HG02885 (cell line): Measurements from ENCODE around the gene KCND3.

Experiments used
- ATAC-seq: cut with Tn5 transposase; IDR thresholded peaks from one replicate; pipeline ENCODE4 v1.9.1; 2021; ENCODE audit warnings: mild to moderate bottlenecking; ENCODE audit not compliant: unreplicated experiment, poor library complexity

The KCND3 gene

DNA sequence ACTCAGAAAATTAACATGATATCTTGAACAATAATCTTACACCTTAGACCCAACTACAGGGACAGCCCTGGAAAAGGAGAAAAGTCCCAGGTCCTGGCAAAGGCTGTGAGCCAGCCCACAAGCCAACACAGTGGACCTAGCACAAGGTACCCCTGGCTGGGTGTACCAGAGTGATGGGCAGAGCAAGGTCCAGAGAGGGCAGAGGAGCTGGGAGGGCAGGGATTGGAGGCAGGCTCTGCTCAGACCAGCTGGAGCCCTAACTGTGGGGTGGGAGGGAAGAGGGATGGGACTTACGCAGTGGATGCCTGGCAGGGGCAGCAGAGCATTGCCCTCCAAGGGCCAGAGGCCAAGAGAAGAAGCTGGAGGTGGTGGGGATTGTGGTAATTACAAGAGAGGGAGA lies 101.6 kb downstream of the KCND3 start:
- ATAC-seq, result no peak

DNA sequence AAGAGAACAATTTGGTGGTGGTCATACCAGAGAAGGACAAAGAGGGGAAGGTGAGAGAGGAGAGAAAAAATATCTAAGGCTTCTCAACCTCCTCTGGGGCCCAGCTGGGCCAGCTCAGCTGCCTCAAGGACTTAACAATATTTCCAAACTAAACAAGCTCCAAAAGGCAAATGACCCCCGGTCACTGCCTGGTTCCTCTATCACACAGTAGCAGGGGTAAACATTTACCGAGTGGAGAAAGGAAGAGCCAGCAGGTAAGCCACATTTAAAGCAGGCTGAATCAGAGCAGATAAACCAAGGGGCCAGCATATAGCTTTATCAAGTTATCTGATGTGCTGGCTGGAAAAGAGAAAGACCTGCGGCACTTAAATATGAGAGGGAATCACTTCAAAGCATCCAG lies 102.1 kb downstream of the KCND3 start:
- no peak for ATAC-seq

DNA sequence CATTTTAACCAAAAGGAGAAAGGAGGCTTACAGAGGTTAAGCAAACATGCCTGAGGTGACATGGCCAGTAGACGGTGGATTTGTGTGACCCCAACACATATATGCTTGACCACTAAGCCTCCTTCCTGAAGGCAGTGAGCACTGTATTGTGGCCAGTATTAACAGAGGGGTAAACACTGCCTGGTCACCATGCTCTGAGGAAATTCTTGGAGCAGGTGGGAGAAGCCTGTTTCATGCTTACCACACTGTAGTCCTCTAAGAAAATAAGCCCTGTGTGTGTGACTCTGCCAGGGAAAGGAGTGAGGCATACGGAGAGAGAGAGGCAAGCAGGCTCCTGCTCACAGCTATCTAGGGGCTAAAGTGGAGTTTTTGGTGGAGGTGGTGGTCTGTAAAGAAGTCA lies 102.7 kb downstream of the KCND3 start:
- ATAC-seq, result no peak

DNA sequence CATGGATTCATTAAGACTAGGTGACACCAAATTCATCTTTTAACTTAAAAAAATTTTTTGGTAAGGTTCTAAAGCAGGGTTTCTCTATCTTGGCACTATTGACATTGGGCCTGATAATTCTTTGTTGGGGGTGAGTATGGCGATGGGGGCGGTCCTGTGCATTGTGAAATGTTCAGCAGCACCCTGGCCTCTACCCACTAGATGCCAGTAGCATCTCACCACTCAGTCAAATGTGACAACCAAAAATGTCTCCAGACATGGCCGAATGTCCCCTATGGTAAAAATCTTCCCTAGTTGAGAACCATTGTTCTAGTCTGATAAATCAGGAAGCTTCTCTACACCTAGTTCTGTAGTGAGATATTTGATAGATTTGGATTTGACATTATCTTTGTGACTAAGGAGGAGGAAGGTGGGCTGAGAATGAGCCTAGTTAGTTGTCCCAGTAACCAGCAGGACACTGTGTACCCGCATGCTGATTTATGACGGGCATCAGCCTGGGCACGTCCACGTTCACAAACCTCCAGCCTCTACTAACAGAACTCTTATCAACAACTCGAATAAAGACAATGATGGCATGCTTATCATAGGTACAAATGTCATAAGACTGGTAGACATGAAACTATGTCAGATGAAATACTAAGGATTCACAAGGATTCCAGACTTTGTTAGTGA lies 104.6 kb downstream of the KCND3 start:
- ATAC-seq, result no peak

DNA sequence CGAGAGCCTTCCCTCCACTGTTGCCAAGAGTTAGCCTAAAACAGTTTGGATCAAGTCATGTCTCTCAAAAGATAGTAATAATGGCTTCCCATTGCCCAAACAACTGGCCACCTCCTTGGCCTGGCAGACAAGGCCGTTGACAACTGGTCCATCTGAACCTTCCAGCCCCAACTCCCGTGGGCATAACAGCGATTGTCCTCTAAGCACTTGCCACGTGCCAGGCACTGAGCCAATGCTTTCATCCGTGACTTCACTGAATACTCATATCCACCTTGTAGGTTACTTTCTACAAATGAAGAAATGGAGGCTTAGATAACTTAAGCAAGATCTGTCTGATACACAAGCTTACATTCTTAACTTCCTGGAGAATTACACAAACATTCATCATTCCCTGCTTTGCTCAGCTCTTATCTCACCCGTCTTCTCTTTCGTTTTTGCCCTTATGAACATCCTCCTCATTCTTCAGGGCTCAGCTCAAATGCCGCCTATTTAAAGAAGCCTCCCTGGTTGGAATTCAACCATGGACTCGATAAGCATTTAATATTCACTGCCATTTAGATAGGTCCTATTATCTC lies 106.4 kb downstream of the KCND3 start:
- ATAC-seq, result no peak

DNA sequence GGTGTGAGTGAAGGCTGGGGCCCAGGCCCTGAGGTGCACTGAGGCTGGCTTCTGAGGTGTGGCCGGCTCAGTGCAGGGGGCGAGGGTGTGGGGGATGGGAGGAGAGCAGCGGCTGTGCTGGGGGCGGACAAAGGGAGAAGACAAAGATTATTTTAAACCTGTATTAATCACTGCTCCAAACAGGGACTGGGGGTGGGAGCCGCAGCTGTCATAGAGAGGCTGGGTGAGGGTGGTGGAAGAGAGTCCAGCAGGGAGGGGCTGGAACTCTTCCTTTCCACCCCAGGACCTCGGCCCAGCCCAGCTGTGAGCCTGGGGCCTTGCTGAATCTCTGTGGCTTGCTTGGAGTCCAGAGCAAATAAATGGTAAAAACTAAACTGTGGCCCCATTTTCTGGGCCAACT lies 106.9 kb downstream of the KCND3 start:
- no peak for ATAC-seq

DNA sequence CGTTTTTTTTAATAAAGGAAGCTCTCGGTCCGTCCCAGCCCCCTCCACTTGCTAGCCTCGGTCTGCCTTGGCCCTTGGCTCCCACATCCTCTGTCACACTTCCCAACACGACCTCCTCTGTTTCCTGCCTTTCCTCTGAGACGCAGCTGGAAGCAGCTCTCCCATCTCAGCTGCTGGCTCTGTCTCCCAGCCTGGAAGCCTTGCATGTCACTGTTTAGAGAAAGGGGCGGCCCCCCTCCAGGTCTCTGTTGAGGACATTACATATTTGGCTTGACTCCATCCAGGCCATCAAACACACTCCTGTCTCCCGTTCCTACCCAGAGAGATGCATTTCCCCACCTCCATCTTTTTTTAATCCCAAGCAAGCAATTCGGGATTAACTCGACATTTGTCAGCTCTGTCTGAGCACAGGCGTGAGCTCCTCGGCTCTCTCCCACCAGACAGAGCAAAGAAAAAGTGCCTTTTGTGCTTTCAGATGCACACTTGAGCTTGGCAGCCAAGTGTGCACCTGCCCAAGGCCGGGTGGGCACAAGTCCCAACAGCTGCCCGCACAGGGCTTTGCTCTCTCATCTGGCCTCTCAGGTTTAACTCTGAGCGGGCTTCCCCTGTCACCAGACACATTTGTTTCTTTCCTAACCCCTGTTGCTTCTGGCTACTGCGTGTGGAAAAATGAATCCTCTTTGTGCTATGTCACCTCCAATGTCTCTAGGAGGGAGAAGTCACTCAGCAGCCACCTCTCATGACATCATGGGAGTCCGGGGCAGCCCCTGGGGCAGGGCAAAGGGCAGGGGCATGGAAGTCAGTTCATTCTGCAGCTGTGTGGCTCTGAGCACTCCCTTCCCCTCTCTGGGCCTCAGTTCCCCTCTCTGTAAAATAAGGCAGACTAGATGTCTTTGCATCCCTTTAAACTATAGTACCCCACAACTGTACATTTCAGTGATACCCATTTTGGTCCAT lies 108.3 kb downstream of the KCND3 start:
- ATAC-seq, result no peak

DNA sequence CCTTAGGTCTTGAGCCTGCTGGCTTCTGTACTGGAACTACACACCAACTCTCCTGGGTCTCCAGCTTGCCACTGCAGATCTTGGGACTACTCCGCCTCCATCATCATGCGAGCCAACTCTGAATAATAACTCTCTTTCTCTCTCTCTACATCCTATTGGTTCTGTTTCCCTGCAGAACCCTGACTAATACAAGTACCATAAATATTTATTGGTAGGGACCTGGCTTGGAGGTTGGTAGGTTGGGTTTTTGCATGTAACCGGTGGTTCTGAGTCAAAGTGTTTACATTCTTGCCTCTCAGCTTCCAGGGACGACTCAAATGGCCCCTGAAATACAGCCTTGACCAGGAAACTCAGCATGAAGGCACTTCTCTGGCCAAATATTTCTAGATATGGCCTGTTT lies 110.4 kb downstream of the KCND3 start:
- ATAC-seq, result no peak

DNA sequence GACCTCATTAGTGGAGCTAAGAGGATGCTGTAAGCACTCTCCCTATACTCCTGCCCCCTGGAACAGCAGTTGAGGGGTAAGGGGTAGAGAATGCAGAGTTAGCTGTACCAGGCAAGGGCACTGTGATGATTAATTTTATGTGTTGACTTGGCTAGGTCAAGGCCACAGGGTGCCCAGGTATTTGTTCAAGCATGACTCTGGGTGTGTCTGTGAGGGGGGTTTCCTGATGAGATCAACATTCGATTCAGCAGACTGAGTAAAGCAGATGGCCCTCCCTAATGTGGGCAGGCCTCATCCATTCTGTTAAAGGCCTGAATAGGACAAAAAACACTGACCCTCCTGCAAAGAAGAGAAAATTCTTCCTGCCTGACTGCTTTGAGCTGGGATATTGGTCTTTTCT lies 110.8 kb downstream of the KCND3 start:
- no peak for ATAC-seq

DNA sequence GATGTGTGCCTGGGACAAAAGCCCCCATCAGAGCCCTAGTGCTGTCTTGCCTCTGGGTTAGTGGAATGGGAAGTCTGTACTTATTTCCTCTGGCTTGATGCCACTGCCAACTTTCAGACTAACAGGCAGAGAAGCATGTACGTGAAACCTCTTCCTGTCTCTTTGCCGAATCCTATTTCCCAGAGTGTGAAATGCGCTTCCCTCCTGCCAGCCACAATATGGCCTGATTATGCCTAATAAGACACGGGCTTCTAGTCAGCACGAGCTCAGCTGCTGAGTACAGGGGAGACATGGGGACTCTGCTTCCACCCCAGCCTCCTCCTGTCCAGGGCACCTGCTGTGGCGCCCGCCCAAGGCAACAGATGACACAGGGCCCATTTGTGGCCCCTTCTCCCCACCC lies 111.4 kb downstream of the KCND3 start:
- no peak for ATAC-seq

DNA sequence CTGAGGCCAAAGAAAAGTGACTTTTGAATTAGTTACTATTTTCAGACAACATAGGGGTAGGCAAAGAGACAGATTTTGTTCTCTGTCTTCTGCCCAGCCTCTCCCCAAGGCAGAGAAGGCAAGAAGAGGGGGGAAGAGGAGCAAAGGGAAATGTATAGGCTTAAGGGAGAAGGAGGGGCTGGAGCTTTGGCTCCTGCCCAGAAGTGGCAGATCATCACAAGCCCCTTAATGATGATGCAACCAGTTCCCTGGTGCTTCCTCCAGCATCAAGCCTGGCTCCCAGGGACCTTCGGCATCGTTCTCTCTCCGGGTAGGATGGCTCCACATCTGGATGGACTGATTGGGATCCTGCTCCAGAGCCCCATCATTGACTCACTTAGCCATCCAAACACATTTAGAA lies 112.8 kb downstream of the KCND3 start:
- no peak for ATAC-seq

DNA sequence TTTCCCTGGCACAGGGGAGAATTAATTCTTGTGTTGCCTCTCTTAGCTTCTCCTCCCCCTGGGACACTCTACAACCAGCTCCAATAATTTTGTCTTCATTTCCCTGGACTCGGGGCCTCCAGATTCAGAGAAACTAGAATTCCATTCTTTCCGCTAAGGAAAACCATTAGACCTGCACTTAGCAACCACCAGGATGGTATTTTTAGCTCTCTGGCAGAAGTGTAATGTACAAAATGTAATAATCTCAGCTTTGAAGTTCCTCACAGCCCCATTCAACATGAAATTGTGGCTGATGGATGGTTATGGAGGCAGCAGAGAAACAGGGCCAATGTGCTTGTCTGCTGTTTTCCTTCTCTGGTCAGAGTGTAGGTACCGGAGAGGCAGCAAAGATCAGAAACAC lies 113.8 kb downstream of the KCND3 start:
- ATAC-seq, result no peak

DNA sequence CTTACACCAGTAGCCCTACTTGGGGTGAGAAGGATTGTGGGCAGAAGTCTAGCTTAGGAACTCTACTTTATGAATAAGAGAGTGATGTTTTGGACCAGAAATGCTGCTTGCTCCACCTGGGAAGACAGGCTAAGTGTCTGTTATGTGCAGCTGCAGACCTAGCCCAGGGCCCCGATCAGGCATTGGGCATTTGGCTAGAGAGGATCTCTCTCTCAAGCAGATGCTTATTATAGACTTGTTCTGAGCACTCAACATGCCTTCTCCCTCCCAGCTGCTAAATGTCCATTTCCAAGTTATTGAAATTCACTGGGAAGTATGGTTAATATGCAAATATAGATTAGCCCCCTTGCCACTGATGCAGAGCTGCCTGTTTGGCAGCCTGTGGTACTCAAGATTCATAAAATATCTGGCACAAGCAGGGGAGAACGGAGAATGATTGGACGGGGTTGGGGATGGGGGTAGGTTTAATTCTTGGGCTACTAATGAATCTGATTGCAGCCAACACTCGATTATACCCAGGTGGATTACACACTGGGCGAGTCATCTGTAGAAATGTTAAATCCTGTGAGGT lies 115.9 kb downstream of the KCND3 start:
- no peak for ATAC-seq

DNA sequence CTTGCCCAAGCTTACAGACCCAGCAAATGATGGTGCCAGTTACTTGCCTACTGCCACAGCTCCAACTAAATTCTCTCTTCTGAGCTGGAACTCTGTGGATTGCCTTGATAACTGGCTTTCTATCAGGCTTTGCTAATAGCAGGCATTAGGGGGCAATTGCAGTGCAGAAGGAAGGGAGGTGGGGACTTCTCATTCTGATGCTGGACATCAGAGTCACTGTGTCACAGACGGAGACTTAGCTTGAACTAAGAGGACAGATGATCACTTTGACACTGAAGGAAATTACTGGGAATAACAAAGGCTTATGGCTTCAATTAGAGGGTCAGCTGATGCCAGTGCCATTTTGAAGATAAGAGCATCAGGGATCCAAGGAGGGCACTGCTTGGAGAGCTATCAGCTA lies 119.3 kb downstream of the KCND3 start:
- ATAC-seq, result no peak

DNA sequence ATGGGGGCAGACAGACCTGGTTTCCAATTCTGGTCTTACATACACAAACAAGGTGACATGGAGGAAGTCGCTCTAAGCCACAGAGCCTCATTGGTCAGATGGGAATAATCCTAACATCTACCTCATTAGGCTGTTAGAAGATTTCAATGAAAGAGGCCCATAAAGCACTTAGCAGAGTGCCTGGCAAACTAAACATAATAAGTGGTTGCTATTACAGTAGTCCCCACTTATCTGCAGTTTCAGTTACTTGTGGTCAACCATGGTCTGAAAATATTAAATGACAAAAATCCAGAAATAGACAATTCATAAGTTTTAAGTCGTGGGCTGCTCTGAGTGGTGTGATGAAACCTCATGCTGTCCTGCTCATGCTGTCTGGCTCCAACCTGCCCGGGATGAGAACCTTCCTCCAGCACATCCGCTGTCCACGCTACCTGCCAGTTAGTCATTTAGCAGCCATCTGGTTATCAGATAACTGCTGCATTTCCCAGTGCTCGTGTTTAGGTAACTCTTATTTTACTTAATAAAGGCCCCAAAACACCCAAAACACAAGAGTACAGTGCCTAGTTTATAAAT lies 121.5 kb downstream of the KCND3 start:
- ATAC-seq, result no peak

DNA sequence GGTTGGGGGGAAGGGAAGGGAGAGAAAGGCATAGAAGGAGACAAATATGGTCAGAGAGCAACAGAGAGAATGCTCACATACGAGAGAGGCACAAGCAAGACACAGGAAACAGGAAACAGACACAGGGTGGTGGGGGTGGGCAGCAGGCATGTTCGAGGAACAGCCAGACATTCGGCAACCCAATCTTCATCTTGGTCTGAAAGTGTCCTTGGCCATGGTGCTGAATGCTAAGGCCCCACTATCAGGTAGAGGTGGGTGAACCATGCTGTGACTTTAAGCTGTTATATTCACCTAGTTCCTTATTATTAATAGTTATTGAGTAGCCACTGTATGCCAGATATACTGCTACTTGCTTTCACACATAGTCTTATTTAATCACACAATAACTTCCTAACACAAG lies 124.6 kb downstream of the KCND3 start:
- no peak for ATAC-seq

DNA sequence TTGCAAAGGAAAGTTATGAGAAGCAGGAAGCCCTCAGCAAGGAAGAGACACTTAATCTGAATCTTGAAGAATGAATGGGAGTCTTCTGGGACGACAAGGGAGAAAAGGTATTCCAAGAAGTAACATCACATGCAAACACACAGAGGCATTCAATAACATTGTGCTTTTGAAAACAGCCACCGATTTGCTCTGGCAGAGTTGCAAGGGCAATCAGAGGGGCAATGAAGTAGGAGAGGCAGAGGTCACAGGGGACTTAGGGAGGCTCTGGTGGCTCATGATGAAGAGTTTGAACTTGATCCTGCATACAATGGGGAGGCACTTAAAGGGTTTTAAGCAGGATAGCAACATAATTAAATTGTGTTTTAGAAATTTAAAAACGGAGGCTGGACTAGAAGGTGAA lies 126.1 kb downstream of the KCND3 start:
- ATAC-seq, result no peak

DNA sequence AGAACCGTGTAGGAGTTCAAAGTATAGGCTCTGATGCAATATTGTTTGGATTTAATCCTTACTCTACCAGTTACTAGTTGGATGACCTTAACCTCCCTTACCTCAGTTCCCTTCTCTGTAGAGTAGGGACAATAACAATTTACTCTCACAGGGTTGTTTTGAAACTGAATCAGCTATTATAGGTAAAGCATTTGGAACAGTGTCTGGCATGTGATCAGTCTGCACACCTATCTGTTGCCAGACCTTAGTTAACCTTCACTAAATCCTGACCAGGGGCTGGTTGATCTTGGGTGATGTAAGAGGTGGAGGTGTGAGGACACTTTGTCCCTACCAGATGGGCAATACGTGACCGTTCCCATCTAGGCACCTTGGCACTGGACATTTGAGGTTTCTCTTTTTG lies 126.9 kb downstream of the KCND3 start:
- no peak for ATAC-seq

DNA sequence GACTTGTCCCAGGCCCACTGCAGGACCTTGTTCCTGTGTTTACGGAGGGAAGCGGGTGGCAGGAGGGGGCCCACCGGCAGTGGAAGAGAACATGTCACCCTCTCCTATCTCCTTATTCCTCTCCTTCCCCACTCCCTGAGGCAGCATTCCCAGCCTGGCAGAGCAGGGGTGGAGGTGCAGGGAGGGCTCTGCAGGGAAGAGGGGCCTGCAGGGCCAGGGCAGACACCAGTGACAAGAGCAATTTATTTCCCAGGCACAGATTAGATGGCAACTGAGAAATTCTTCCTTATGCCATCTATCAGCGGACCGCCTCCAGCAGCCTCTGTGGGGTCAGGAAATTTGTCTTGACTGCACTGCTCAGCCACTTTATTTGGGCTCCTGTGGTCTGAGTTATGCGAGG lies 127.9 kb downstream of the KCND3 start:
- ATAC-seq, result no peak

DNA sequence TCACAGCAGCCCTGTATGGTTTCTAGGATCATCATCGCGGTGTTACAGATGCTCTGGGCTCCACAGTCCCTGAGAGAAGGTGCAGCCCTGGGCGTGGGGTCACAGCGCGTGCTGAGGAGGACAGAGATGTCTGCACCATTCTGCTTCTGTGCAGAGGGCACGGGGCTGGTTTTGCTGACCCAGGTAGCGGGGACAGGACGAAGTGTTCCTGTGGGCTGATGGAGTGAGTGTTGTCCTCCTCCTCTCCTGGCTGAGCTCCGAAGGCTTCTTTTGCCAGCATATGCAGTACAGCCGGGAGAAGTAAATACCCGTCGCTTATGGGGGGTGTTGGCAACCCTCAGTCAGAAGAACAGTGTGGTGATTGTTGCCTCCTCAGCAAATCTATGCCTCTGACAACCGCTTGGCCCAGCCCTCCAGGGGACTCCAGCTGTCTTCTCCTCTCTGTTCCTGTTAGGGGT lies 132.2 kb downstream of the KCND3 start:
- ATAC-seq, result no peak
